Measurements from ENCODE around the gene DRAXIN. TPM values are rescaled to one million over a fixed set of nuclear protein-coding genes. Genes with fewer than 3 reads are reported as not detected.

The DRAXIN gene
- polyA plus RNA-seq, 1 of the 3 experiments (the other 2 are of a cell fraction): 0.97 TPM

DNA sequence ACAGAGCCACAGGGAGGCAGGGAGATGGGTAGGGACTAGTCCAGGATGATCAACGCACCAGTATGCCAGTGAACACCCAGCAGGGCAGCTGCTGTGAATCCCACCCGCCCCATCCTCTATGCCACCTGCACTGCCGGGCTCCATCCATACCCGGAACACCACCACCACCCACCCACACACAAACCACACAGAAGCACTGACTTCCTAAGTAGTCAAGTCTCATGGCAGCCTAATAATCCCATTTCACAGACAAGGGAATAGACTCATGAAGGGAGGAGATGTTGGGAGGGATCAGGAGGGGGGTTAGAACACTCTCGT, 6.3 kb downstream of the DRAXIN start:
- H3K9me2 ChIP-seq: no peaks in the 10 kb centered on the region
- CTCF ChIA-PET: interaction anchor here (1.1 to 2.0 kb wide), 6 partner anchors 9 to 47 kb away, joined by 3 to 10 read pairs (median 4); no protein-coding TSS in a partner anchor
- H3K79me2 ChIP-seq (ENCODE audit: insufficient read depth): no peaks in the 10 kb centered on the region
- POLR2A ChIA-PET: no interaction called here
- H3K4me3 ChIP-seq (ENCODE audit: low read depth in 2 of 2, low read length in 1 of 2): no peak overlapping the region
- H4K20me1 ChIP-seq (ENCODE audit: insufficient read depth): 0 out of 2 replicates have a peak, but pooled peaks cover 5% of the 10 kb centered on the region
- H3K9ac ChIP-seq: no peak overlapping the region
- no peaks in the 10 kb centered on the region; the same call in 1 of the 2 replicates for H3K27me3 ChIP-seq (ENCODE audit: insufficient read depth)
- WGBS (ENCODE audit: low lambda C conversion rate): 82% methylated on average over 2 of the region's 5 CpGs
- H3F3A ChIP-seq (replicated peaks; ENCODE audit: insufficient read depth): peaks cover 9% of the 10 kb centered on the region
- H3K4me1 ChIP-seq (ENCODE audit: control insufficient read depth in 1 of 2, insufficient read depth in 2 of 2, low read depth in 1 of 2, low read length in 1 of 2): peaks cover 8 to 9% of the 10 kb centered on the region in 2 experiments; a peak in 2 of 4 replicates
- H3K9me3 ChIP-seq: no peaks in the 10 kb centered on the region
- TF ChIP-seq USF1 (IDR thresholded peaks at IDR 0.05; ENCODE audit: borderline replicate concordance, low read depth): no peak
- TF ChIP-seq MEF2A (IDR thresholded peaks at IDR 0.05; ENCODE audit: borderline replicate concordance, low read depth): no peak
- no peak for TF ChIP-seq RCOR1 (IDR thresholded peaks at IDR 0.05; ENCODE audit: low read length)
- TF ChIP-seq ZBTB33 (IDR thresholded peaks at IDR 0.05; ENCODE audit: borderline replicate concordance, low read depth): no peak
- TF ChIP-seq SIN3A (IDR thresholded peaks at IDR 0.05; ENCODE audit: borderline replicate concordance, low read depth, low read length): no peak
- no peak for TF ChIP-seq SMC3 (IDR thresholded peaks at IDR 0.05; ENCODE audit: low read depth, low read length)
- TF ChIP-seq RAD21 (IDR thresholded peaks at IDR 0.05; ENCODE audit: low read length): no peak
- no peak for TF ChIP-seq RXRA (IDR thresholded peaks at IDR 0.05; ENCODE audit: borderline replicate concordance, low read depth)
- TF ChIP-seq FOXJ3 (CRISPR knock-in tag; IDR thresholded peaks at IDR 0.05): no peak
- TF ChIP-seq NFIC (IDR thresholded peaks at IDR 0.05; ENCODE audit: borderline replicate concordance): no peak
- no peak for TF ChIP-seq JUND (IDR thresholded peaks at IDR 0.05)
- no peak for TF ChIP-seq TAF1 (IDR thresholded peaks at IDR 0.05; ENCODE audit: borderline replicate concordance, low read depth, low read length)
- TF ChIP-seq GABPA (IDR thresholded peaks at IDR 0.05; ENCODE audit: low read depth): no peak
- TF ChIP-seq NRF1 (IDR thresholded peaks at IDR 0.05; ENCODE audit: low read depth, low read length): no peak
- TF ChIP-seq, protein P1, sequence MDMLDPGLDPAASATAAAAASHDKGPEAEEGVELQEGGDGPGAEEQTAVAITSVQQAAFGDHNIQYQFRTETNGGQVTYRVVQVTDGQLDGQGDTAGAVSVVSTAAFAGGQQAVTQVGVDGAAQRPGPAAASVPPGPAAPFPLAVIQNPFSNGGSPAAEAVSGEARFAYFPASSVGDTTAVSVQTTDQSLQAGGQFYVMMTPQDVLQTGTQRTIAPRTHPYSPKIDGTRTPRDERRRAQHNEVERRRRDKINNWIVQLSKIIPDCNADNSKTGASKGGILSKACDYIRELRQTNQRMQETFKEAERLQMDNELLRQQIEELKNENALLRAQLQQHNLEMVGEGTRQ (IDR thresholded peaks at IDR 0.05; ENCODE audit: borderline replicate concordance, low read depth, low read length): no peak
- TF ChIP-seq YY1 (IDR thresholded peaks at IDR 0.05; ENCODE audit: low read depth): no peak
- TF ChIP-seq PBX3 (IDR thresholded peaks at IDR 0.05): no peak
- H3K4me2 ChIP-seq: no peak overlapping the region
- H3K36me3 ChIP-seq (replicated peaks in 1 of 2; ENCODE audit: control insufficient read depth in 1 of 2, insufficient read depth in 2 of 2, low read length in 1 of 2): no peaks in the 10 kb centered on the region
- H2AFZ ChIP-seq (ENCODE audit: low read depth): no peak overlapping the region
- H3K27ac ChIP-seq (ENCODE audit: low read depth in 2 of 2, low read length in 1 of 2): no peak overlapping the region
- DNase-seq: no peak

Data from SK-N-SH (cell line).